HepG2 (cell line): ENCODE measurements around the gene PAPSS2. TPM values are rescaled to one million over a fixed set of nuclear protein-coding genes. Genes with fewer than 3 reads are reported as not detected.

Experiments used
- ADNP ChIP-seq: sonication (generic); formaldehyde crosslinking; IDR thresholded peaks from 2 replicates; pipeline ENCODE4 v1.4.0; 2020; ENCODE audit warnings: missing genetic modification reagents
- PCBP1 ChIP-seq: fragments of 200-400 bp; formaldehyde crosslinking; IDR thresholded peaks from 2 replicates; pipeline ENCODE4 v1.6.1; 2017; ENCODE audit warnings: mild to moderate bottlenecking, low read depth, low read length, borderline replicate concordance
- STAT5B ChIP-seq: sonication (generic); formaldehyde crosslinking; IDR thresholded peaks from 2 replicates; pipeline ENCODE4 v1.4.0; 2020; ENCODE audit warnings: missing genetic modification reagents
- XBP1 ChIP-seq: sonication (generic); formaldehyde crosslinking; IDR thresholded peaks from 2 replicates; pipeline ENCODE4 v1.5.0; 2020; ENCODE audit warnings: missing genetic modification reagents
- ZNF552 ChIP-seq: sonication (generic); formaldehyde crosslinking; IDR thresholded peaks from 2 replicates; pipeline ENCODE4 v1.9.0; 2022; ENCODE audit warnings: missing genetic modification reagents, mild to moderate bottlenecking, borderline replicate concordance
- ZSCAN29 ChIP-seq: sonication (generic); formaldehyde crosslinking; conservative IDR thresholded peaks from 2 replicates; pipeline ENCODE4 v1.4.0; 2020; ENCODE audit warnings: mild to moderate bottlenecking, missing genetic modification reagents
- polyA plus RNA-seq, 8 experiments: library from polyadenylated mRNA; depleted of rRNA in 3 of 8; stranded (reverse) in 7 of 8; unstranded in 1 of 8; fragments of >200 nt; fragmentation: Illumina TruSeq in 4 of 8; extraction: Trizol in 4 of 8; gene quantifications; 2 replicates each; pipeline versions ENCODE4 v1.2.1 to v1.2.3, GENCODE V29; 2011 to 2016; ENCODE audit warnings: low read depth in 4 of 8, missing spikeins in 1 of 8, mixed read lengths in 1 of 8; ENCODE audit not compliant: insufficient read depth in 1 of 8
- total RNA-seq, 5 experiments: library from RNA; depleted of rRNA; stranded (reverse); fragments of >200 nt; fragmentation: Illumina TruSeq; extraction: Trizol; gene quantifications; 2 replicates each; pipeline ENCODE4 v1.2.3, GENCODE V29; 2016; ENCODE audit warnings: low read depth in 1 of 5
- TF ChIP-seq, protein P1 (sequence below): sonication (generic); formaldehyde crosslinking; IDR thresholded peaks from 2 replicates; pipeline ENCODE4 v1.5.1; 2020; ENCODE audit warnings: mild to moderate bottlenecking, missing genetic modification reagents, borderline replicate concordance
- TF ChIP-seq, protein P2 (sequence below): IDR thresholded peaks from 2 replicates; pipeline ENCODE4 v1.6.1; 2018; ENCODE audit warnings: missing genetic modification reagents
- TF ChIP-seq, protein P3 (sequence below): sonication (generic); formaldehyde crosslinking; IDR thresholded peaks from 2 replicates; pipeline ENCODE4 v1.5.1; 2020; ENCODE audit warnings: mild to moderate bottlenecking, missing genetic modification reagents, moderate library complexity
- TF ChIP-seq, protein P4 (sequence below): sonication (generic); formaldehyde crosslinking; IDR thresholded peaks from 2 replicates; pipeline ENCODE4 v1.5.0; 2020; ENCODE audit warnings: mild to moderate bottlenecking, missing genetic modification reagents
- TF ChIP-seq, protein P5 (sequence below): sonication (generic); formaldehyde crosslinking; IDR thresholded peaks from 2 replicates; pipeline ENCODE4 v1.8.0; 2022; ENCODE audit warnings: mild to moderate bottlenecking, missing genetic modification reagents, moderate library complexity

PAPSS2 gene
- total and polyA plus RNA-seq, 2 of the 13 experiments (the other 11 are each of a cell fraction or from before 2014, with no cell fraction given): 0.11 to 0.12 TPM

DNA sequence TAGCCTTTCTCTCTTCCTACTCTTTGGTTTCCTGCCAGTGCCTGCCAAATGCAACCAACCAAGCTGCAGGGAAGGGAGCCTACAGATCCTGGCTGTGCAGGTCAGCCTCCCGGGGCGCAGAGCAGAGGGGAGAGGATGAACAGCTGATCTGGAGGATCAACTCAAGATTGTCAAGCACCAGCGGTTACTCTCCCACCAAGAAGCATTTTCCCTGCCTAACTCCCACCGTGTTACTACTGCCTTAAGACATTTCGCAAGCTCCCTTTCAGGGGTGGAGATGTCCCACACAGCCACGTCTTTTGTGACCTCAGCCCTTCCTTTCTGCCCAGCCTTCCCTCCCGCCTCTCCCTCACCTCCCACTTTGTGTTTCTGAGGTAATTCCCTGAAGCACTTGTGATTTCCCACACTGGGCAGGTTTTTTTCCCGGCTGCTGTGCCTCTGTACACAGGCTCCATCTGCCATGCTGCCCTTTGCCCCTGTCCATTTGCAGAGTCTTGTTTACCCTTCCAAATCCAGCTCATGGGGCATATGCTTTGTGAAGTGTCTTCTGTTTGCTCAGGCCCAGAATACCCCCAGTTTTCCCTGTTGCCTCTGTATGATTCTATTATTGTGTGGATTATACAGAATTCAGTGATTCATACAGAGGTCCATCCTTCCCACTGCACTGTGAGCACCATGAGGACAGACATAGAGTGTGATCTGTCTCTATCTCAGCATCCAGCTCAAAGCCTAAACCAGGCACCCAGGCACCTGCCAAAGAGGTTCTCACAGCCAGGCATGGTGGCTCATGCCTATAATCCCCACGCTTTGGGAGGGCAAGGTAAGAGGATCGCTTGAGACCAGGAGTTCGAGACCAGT lies 40.9 kb upstream of the PAPSS2 start (continued):
- TF ChIP-seq, protein P1, sequence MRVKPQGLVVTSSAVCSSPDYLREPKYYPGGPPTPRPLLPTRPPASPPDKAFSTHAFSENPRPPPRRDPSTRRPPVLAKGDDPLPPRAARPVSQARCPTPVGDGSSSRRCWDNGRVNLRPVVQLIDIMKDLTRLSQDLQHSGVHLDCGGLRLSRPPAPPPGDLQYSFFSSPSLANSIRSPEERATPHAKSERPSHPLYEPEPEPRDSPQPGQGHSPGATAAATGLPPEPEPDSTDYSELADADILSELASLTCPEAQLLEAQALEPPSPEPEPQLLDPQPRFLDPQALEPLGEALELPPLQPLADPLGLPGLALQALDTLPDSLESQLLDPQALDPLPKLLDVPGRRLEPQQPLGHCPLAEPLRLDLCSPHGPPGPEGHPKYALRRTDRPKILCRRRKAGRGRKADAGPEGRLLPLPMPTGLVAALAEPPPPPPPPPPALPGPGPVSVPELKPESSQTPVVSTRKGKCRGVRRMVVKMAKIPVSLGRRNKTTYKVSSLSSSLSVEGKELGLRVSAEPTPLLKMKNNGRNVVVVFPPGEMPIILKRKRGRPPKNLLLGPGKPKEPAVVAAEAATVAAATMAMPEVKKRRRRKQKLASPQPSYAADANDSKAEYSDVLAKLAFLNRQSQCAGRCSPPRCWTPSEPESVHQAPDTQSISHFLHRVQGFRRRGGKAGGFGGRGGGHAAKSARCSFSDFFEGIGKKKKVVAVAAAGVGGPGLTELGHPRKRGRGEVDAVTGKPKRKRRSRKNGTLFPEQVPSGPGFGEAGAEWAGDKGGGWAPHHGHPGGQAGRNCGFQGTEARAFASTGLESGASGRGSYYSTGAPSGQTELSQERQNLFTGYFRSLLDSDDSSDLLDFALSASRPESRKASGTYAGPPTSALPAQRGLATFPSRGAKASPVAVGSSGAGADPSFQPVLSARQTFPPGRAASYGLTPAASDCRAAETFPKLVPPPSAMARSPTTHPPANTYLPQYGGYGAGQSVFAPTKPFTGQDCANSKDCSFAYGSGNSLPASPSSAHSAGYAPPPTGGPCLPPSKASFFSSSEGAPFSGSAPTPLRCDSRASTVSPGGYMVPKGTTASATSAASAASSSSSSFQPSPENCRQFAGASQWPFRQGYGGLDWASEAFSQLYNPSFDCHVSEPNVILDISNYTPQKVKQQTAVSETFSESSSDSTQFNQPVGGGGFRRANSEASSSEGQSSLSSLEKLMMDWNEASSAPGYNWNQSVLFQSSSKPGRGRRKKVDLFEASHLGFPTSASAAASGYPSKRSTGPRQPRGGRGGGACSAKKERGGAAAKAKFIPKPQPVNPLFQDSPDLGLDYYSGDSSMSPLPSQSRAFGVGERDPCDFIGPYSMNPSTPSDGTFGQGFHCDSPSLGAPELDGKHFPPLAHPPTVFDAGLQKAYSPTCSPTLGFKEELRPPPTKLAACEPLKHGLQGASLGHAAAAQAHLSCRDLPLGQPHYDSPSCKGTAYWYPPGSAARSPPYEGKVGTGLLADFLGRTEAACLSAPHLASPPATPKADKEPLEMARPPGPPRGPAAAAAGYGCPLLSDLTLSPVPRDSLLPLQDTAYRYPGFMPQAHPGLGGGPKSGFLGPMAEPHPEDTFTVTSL (CRISPR knock-in tag): peak; percentile 98
- TF ChIP-seq XBP1 (CRISPR knock-in tag) (no peak), ADNP (no peak), ZNF552 (CRISPR knock-in tag) (no peak), PCBP1 (no peak), STAT5B (CRISPR knock-in tag) (no peak), ZSCAN29 (CRISPR knock-in tag) (peak; percentile 92)
- TF ChIP-seq, protein P2, sequence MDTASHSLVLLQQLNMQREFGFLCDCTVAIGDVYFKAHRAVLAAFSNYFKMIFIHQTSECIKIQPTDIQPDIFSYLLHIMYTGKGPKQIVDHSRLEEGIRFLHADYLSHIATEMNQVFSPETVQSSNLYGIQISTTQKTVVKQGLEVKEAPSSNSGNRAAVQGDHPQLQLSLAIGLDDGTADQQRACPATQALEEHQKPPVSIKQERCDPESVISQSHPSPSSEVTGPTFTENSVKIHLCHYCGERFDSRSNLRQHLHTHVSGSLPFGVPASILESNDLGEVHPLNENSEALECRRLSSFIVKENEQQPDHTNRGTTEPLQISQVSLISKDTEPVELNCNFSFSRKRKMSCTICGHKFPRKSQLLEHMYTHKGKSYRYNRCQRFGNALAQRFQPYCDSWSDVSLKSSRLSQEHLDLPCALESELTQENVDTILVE: peak; percentile 48; the same call in 1 of the 2 replicates
- TF ChIP-seq, protein P3, sequence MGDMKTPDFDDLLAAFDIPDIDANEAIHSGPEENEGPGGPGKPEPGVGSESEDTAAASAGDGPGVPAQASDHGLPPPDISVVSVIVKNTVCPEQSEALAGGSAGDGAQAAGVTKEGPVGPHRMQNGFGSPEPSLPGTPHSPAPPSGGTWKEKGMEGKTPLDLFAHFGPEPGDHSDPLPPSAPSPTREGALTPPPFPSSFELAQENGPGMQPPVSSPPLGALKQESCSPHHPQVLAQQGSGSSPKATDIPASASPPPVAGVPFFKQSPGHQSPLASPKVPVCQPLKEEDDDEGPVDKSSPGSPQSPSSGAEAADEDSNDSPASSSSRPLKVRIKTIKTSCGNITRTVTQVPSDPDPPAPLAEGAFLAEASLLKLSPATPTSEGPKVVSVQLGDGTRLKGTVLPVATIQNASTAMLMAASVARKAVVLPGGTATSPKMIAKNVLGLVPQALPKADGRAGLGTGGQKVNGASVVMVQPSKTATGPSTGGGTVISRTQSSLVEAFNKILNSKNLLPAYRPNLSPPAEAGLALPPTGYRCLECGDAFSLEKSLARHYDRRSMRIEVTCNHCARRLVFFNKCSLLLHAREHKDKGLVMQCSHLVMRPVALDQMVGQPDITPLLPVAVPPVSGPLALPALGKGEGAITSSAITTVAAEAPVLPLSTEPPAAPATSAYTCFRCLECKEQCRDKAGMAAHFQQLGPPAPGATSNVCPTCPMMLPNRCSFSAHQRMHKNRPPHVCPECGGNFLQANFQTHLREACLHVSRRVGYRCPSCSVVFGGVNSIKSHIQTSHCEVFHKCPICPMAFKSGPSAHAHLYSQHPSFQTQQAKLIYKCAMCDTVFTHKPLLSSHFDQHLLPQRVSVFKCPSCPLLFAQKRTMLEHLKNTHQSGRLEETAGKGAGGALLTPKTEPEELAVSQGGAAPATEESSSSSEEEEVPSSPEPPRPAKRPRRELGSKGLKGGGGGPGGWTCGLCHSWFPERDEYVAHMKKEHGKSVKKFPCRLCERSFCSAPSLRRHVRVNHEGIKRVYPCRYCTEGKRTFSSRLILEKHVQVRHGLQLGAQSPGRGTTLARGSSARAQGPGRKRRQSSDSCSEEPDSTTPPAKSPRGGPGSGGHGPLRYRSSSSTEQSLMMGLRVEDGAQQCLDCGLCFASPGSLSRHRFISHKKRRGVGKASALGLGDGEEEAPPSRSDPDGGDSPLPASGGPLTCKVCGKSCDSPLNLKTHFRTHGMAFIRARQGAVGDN (CRISPR knock-in tag): peak; percentile 43
- TF ChIP-seq, protein P4, sequence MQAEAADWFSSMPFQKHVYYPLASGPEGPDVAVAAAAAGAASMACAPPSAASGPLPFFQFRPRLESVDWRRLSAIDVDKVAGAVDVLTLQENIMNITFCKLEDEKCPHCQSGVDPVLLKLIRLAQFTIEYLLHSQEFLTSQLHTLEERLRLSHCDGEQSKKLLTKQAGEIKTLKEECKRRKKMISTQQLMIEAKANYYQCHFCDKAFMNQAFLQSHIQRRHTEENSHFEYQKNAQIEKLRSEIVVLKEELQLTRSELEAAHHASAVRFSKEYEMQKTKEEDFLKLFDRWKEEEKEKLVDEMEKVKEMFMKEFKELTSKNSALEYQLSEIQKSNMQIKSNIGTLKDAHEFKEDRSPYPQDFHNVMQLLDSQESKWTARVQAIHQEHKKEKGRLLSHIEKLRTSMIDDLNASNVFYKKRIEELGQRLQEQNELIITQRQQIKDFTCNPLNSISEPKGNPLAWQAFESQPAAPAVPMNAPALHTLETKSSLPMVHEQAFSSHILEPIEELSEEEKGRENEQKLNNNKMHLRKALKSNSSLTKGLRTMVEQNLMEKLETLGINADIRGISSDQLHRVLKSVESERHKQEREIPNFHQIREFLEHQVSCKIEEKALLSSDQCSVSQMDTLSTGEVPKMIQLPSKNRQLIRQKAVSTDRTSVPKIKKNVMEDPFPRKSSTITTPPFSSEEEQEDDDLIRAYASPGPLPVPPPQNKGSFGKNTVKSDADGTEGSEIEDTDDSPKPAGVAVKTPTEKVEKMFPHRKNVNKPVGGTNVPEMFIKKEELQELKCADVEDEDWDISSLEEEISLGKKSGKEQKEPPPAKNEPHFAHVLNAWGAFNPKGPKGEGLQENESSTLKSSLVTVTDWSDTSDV (CRISPR knock-in tag): no peak
- TF ChIP-seq, protein P5, sequence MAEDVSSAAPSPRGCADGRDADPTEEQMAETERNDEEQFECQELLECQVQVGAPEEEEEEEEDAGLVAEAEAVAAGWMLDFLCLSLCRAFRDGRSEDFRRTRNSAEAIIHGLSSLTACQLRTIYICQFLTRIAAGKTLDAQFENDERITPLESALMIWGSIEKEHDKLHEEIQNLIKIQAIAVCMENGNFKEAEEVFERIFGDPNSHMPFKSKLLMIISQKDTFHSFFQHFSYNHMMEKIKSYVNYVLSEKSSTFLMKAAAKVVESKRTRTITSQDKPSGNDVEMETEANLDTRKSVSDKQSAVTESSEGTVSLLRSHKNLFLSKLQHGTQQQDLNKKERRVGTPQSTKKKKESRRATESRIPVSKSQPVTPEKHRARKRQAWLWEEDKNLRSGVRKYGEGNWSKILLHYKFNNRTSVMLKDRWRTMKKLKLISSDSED (CRISPR knock-in tag): no peak
